NCI-H748 (cell line): ENCODE data around the gene OR52B2.

Source experiments
- DNase-seq: peaks from one replicate; lab custom pipeline; 2025; ENCODE audit not compliant: unreplicated experiment; lab: John Stamatoyannopoulos, UW

The OR52B2 gene

DNA sequence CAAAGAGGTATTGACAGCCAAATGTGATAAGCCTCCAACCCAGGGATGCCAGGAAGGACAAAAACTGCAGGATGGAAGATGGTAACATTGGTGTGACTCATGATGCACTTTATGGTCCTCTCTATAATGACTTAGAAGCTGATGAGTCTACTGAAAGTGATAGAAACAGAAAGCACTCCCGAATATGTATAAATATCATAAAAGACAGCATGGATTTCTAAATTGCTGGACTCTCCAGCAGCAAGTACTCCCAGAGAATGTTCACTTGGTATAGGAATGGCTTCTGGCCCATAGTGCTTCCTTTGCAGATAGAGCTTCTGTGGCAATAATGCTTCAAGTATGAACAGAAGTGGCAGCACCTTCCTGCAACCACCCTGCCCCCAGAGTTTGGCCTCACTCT lies at the start of gene OR52B2:
Gene OR52B2, minus strand, starts transcription at position 101 of the 400 bp plus-strand sequence. Its CDS starts 0 bp downstream, at position 101.
- no peak for DNase-seq

- DNase-seq = no peak
Observed at GRCh38 chr11:6219359-6219758, 49.2 kb upstream of the OR52B2 start.

GRCh38 chr11:6217722-6218121 lies 47.6 kb upstream of the OR52B2 start:
- no peak for DNase-seq

GRCh38 chr11:6216501-6216900 lies 46.4 kb upstream of the OR52B2 start:
- DNase-seq = no peak

DNA sequence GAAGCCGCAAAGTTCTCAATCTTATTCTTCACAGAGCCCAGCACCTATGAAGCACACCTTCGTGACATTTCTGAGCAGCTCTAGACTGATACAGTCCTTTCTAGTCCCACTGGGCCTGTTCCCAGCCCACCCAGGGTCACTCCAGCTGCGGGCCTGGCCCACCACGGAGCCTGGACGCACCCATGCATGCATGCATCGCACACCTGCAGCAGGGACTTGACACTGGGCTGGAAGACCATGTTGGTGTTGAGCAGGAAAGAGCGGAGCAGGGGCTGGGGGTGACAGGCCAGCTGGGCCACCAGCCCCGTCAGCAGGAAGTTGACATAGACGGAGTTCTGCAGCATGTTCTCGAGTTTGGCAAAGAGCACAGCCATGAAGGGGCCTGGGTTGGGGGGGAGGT lies 44.4 kb upstream of the OR52B2 start:
- DNase-seq = no peak

DNA sequence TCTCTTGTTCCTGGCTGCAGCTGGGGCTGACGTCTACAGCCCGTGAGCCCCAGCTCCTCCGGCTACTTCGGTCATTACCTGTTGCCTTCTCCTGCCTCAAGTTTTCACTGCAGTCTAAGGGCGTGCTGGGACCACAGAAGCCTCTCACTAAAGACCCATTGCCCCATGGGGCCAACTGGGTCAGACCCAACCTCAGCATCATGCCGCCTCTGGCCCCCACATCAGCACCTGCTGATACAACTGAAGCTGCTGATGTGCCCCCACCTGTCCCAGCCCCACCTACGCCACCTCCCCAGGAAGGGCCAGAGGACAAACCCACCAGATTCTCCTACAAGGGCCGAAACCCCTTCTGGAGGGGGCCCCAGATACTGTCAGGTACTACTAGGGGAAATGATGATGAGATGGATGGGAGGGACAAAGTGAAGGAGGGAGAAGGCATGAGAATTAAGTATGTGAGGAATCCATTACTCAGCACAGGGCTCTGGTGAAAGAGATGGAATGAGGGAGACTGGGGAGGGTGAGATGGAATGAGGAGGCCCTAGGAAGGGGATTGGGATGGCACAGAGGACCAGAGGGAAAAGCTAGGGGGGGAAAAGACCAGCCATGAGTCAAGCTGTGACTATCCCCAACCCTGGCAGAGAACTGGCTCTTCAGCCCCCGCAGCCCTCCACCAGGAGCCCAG lies 40.3 kb upstream of the OR52B2 start:
- DNase-seq = no peak

GRCh38 chr11:6209801-6210200 lies 39.7 kb upstream of the OR52B2 start:
- no peak for DNase-seq

GRCh38 chr11:6206456-6207180 lies 36.5 kb upstream of the OR52B2 start:
- DNase-seq = no peak

- no peak for DNase-seq
Observed at GRCh38 chr11:6205366-6205765, 35.2 kb upstream of the OR52B2 start, which contains the start of gene C11orf42. TSS of gene C11orf42 (plus strand) at chr11:6205557. CDS start at chr11:6205616, 59 bp downstream.

DNA sequence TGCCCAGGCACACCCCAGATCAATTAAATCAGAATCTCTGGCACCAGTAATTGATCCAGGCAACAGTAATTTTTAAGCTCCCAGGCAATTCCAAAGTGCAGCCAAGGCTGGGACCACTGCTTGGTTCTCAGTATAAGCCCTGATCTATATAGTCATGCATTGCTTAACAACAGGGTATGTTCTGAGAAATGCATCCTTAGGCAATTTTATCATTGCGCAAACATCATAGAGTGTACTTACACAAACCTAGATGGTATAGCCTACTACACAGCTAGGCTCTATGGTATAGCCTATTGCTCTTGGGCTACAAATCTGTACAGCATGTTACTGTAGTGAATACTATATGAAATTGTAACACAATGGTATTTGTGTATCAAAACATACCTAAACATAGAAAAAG lies 34.6 kb upstream of the OR52B2 start:
- no peak for DNase-seq

GRCh38 chr11:6203327-6203726 lies 33.2 kb upstream of the OR52B2 start:
- DNase-seq = no peak

GRCh38 chr11:6202041-6202440 lies 31.9 kb upstream of the OR52B2 start:
- no peak for DNase-seq

- DNase-seq = no peak
Observed at GRCh38 chr11:6201481-6201880, 31.4 kb upstream of the OR52B2 start.

GRCh38 chr11:6200975-6201374 lies 30.8 kb upstream of the OR52B2 start:
- DNase-seq = no peak

GRCh38 chr11:6199174-6199810 lies 29.2 kb upstream of the OR52B2 start, which contains the start of gene OR52W1:
TSS of gene OR52W1 (plus strand) at chr11:6199224. CDS start at chr11:6199224, 0 bp downstream.
- DNase-seq = no peak

DNA sequence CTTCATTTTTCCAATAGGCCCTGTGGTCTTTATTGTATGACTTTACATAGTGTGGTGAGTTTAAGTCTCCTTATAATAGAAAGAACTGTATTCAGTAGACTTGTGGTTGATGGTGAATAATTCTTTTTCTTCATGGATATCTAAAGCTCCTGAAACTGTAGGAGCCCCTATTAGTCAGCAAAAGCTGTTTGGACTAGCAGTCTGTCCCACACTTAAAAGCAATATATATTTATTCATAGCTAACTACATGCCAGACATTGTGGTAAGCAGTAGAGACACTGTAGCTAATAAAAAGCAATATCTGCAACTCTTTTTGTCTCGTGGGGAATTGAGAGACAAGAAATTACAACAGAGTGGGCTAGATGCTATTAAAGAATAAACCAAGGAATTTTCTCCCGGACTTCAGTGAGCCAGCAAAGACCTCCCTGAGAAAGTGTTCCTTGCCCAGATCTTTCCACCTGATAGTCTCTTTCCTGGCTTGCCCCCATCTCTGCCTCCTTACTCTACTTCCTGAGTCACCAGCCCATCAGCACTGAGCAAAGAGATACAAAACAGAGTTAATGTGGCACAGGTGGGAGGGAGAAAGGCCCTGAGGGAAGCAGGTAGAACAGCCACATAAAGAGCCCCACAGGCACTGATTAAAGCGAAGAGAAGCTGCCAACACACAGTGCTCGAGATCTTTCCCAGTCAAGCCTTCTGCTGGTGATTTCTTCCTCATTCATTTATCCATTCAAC lies 27.5 kb upstream of the OR52B2 start:
- DNase-seq = no peak

DNA sequence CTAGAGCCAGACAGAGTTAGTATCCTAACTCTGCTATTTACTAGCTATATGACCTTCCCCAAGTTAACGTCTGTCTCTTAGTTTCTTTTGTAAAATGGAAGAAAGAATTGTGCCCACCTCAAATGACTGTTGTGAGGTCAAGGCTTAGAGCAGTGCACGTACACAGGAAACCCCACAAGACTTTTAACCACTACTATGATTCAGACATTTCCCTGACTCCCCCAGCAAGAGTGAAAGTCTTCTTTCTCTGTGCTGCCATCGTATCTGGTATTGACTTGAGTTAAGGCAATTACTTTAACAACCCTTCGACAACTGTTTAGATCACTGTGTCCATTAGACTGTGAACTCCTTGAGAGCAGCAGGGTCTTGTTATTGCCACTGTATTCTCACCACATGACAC lies 26.3 kb upstream of the OR52B2 start:
- no peak for DNase-seq

- no peak for DNase-seq
Observed at GRCh38 chr11:6194065-6194581, 24.0 kb upstream of the OR52B2 start.

DNA sequence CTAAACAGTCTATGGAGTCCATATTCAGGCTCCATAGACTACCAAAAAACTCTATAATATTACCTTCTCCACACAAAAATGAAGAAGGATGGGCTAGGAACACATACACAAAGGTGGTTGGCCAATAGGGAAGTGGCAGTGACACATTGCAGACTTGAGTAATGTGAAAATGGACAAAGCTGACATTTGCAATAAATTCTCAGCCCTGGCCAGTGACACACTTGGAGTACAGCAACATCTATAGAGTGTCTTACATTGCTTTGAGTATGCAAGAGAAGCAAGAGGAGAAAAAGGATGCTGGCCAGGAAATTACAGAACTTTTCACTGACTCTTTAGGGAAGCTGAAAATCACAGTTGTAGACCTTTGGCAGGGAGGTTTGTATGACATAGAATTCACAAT lies 21.6 kb upstream of the OR52B2 start:
- no peak for DNase-seq

DNA sequence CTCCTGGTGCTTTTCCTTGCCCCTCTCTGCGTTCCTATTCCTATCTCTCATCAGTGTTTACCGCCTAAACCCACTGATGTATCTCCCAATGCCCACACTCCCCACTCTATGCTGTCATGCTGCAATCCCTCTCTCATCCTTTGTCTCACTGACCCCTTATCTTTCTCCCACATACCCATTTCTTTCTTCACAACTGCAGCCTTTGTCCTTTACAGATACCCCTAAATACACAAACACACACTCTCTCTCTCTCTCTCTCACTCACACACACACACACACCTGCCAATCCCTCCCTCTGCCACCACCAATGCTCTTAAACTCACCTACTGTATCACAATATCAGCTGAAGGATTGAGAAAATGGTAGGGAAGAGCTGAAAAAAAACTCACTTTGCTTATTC lies 5.3 kb upstream of the OR52B2 start:
- no peak for DNase-seq
